Brain microvascular endothelial cell (primary cell): Measurements from ENCODE around the gene CDKL1.
"Not testable (repeated sequence)": the region's sequence is repeated elsewhere in the genome, so short reads cannot be mapped to it uniquely, and the experiment has no call there.

ENCODE experiments used
- DNase-seq: peaks from one replicate; pipeline ENCODE4 v3.0.0-alpha.2; 2020
- H3K27ac ChIP-seq: fragments of 250-450 bp; sonication (Bioruptor Pico); 2 replicates; pipeline ENCODE4 v1.5.1; 2020; ENCODE audit warnings: mild to moderate bottlenecking, moderate library complexity
- H3K27me3 ChIP-seq: fragments of 250-450 bp; sonication (Bioruptor Pico); replicated peaks from 2 replicates; pipeline ENCODE4 v1.5.1; 2020; ENCODE audit warnings: mild to moderate bottlenecking
- H3K36me3 ChIP-seq: fragments of 250-450 bp; sonication (Bioruptor Pico); replicated peaks from 2 replicates; pipeline ENCODE4 v1.5.1; 2020; ENCODE audit warnings: mild to moderate bottlenecking
- H3K4me3 ChIP-seq: 2 replicates; pipeline ENCODE4 v1.5.1; 2011; ENCODE audit warnings: low read depth, mild to moderate bottlenecking, control low read depth, low read length, moderate library complexity
- CTCF ChIP-seq: IDR thresholded peaks from 2 replicates; pipeline ENCODE4 v1.5.1; 2011; ENCODE audit warnings: low read depth, mild to moderate bottlenecking, moderate library complexity, low read length, control low read depth, inconsistent platforms; ENCODE audit errors: missing control alignments
- in situ Hi-C: cut with HindIII; loops from 2 replicates; pipeline ENCODE4 v1.10.0; 2017; ENCODE audit warnings: low sequenced_read_pairs, low pct_ligation_motif_present

The CDKL1 gene

GRCh38 chr14:50375760-50376159 is 20.9 kb downstream of the CDKL1 start:
- H3K36me3 ChIP-seq, result no peaks in the 10 kb centered on the region
- no peak for DNase-seq
- no peaks in the 10 kb centered on the region for H3K27me3 ChIP-seq
- H3K27ac ChIP-seq, result no peak overlapping the region
- TF ChIP-seq CTCF, result no peak
- H3K4me3 ChIP-seq, result no peak overlapping the region
- in situ Hi-C loops, result no loop called here

GRCh38 chr14:50373959-50374358 is 22.7 kb downstream of the CDKL1 start:
- DNase-seq, result no peak
- H3K27me3 ChIP-seq, result no peaks in the 10 kb centered on the region
- in situ Hi-C loops, result no loop called here
- TF ChIP-seq CTCF, result no peak
- no peak overlapping the region for H3K27ac ChIP-seq
- H3K4me3 ChIP-seq, result no peak overlapping the region
- no peaks in the 10 kb centered on the region for H3K36me3 ChIP-seq

- Histone ChIP-seq H3K36me3 (no peaks in the 10 kb centered on the region), H3K27me3 (no peaks in the 10 kb centered on the region), H3K27ac (no peak overlapping the region), H3K4me3 (no peak overlapping the region)
- no peak for TF ChIP-seq CTCF
- no peak for DNase-seq
- in situ Hi-C loops, result no loop called here
Measured at GRCh38 chr14:50371546-50371945, 25.1 kb downstream of the CDKL1 start.

- Histone ChIP-seq H3K27me3 (no peaks in the 10 kb centered on the region), H3K27ac (no peak overlapping the region), H3K36me3 (no peaks in the 10 kb centered on the region), H3K4me3 (no peak overlapping the region)
- in situ Hi-C loops, result no loop called here
- TF ChIP-seq CTCF, result no peak
- DNase-seq, result no peak
Measured at GRCh38 chr14:50366589-50366988, 30.1 kb downstream of the CDKL1 start.

- Histone ChIP-seq H3K27ac (no peak overlapping the region), H3K36me3 (no peaks in the 10 kb centered on the region), H3K27me3 (no peaks in the 10 kb centered on the region), H3K4me3 (no peak overlapping the region)
- in situ Hi-C loops, result no loop called here
- TF ChIP-seq CTCF, result no peak
- DNase-seq, result no peak
Measured at GRCh38 chr14:50366115-50366514, 30.6 kb downstream of the CDKL1 start.

GRCh38 chr14:50365572-50365971 is 31.1 kb downstream of the CDKL1 start:
- DNase-seq, H3K36me3 ChIP-seq, H3K27ac ChIP-seq, H3K27me3 ChIP-seq, H3K4me3 ChIP-seq, in situ Hi-C loops: not testable (repeated sequence)
